Measurements from ENCODE around the gene KIF17.

Gene KIF17

GRCh38 chr1:20658166-20658915, 59.5 kb downstream of the KIF17 start:
- Histone ChIP-seq H3K27me3 (ENCODE audit: control insufficient read depth in 1 of 2, insufficient read depth in 2 of 2, low read length in 2 of 2) (no peaks in the 10 kb centered on the region), H3K4me3 (ENCODE audit: low read length in 2 of 2) (no peak overlapping the region), H3K9me3 (ENCODE audit: control insufficient read depth in 2 of 2, low read length in 2 of 2) (no peaks in the 10 kb centered on the region), H3K36me3 (ENCODE audit: control insufficient read depth in 2 of 2, insufficient read depth in 2 of 2, low read length in 2 of 2) (peaks cover 33 to 41% of the 10 kb centered on the region in 2 donors), H3K27ac (ENCODE audit: low read length) (no peak overlapping the region), H3K4me1 (ENCODE audit: control insufficient read depth, insufficient read depth, low read length) (peaks cover 17% of the 10 kb centered on the region), H3K9ac (ENCODE audit: low read length in 2 of 2) (no peak overlapping the region)

GRCh38 chr1:20657024-20657423, 60.8 kb downstream of the KIF17 start:
- H3K9me3 ChIP-seq (ENCODE audit: control insufficient read depth in 2 of 2, low read length in 2 of 2) = no peaks in the 10 kb centered on the region
- H3K9ac ChIP-seq (ENCODE audit: low read length in 2 of 2) = no peak overlapping the region
- H3K4me1 ChIP-seq (ENCODE audit: control insufficient read depth, insufficient read depth, low read length) = peaks cover 14% of the 10 kb centered on the region
- no peak overlapping the region for H3K27ac ChIP-seq (ENCODE audit: low read length)
- H3K27me3 ChIP-seq (ENCODE audit: control insufficient read depth in 1 of 2, insufficient read depth in 2 of 2, low read length in 2 of 2) = no peaks in the 10 kb centered on the region
- H3K36me3 ChIP-seq (ENCODE audit: control insufficient read depth in 2 of 2, insufficient read depth in 2 of 2, low read length in 2 of 2) = peaks cover 46 to 54% of the 10 kb centered on the region in 2 donors
- no peak overlapping the region for H3K4me3 ChIP-seq (ENCODE audit: low read length in 2 of 2)

- H3K4me1 ChIP-seq (ENCODE audit: control insufficient read depth, insufficient read depth, low read length) = peaks cover 4% of the 10 kb centered on the region
- H3K27me3 ChIP-seq (ENCODE audit: control insufficient read depth in 1 of 2, insufficient read depth in 2 of 2, low read length in 2 of 2) = no peaks in the 10 kb centered on the region
- peaks cover 64 to 74% of the 10 kb centered on the region in 2 donors for H3K36me3 ChIP-seq (ENCODE audit: control insufficient read depth in 2 of 2, insufficient read depth in 2 of 2, low read length in 2 of 2)
- H3K4me3 ChIP-seq (ENCODE audit: low read length in 2 of 2) = no peak overlapping the region
- no peaks in the 10 kb centered on the region for H3K9me3 ChIP-seq (ENCODE audit: control insufficient read depth in 2 of 2, low read length in 2 of 2)
- no peak overlapping the region for H3K27ac ChIP-seq (ENCODE audit: low read length)
- no peak overlapping the region for H3K9ac ChIP-seq (ENCODE audit: low read length in 2 of 2)
Observed at GRCh38 chr1:20654104-20654690, 63.6 kb downstream of the KIF17 start.

- H3K9me3 ChIP-seq (ENCODE audit: control insufficient read depth in 2 of 2, low read length in 2 of 2) = no peaks in the 10 kb centered on the region
- peaks cover 74 to 81% of the 10 kb centered on the region in 2 donors for H3K36me3 ChIP-seq (ENCODE audit: control insufficient read depth in 2 of 2, insufficient read depth in 2 of 2, low read length in 2 of 2)
- no peaks in the 10 kb centered on the region for H3K27me3 ChIP-seq (ENCODE audit: control insufficient read depth in 1 of 2, insufficient read depth in 2 of 2, low read length in 2 of 2)
- no peak overlapping the region for H3K27ac ChIP-seq (ENCODE audit: low read length)
- H3K4me3 ChIP-seq (ENCODE audit: low read length in 2 of 2) = no peak overlapping the region
- H3K4me1 ChIP-seq (ENCODE audit: control insufficient read depth, insufficient read depth, low read length) = peaks cover 2% of the 10 kb centered on the region
- H3K9ac ChIP-seq (ENCODE audit: low read length in 2 of 2) = no peak overlapping the region
Observed at GRCh38 chr1:20652300-20652699, 65.5 kb downstream of the KIF17 start.

- no peaks in the 10 kb centered on the region for H3K4me1 ChIP-seq (ENCODE audit: control insufficient read depth, insufficient read depth, low read length)
- no peak overlapping the region for H3K4me3 ChIP-seq (ENCODE audit: low read length in 2 of 2)
- no peaks in the 10 kb centered on the region for H3K27me3 ChIP-seq (ENCODE audit: control insufficient read depth in 1 of 2, insufficient read depth in 2 of 2, low read length in 2 of 2)
- no peak overlapping the region for H3K27ac ChIP-seq (ENCODE audit: low read length)
- H3K9me3 ChIP-seq (ENCODE audit: control insufficient read depth in 2 of 2, low read length in 2 of 2) = no peaks in the 10 kb centered on the region
- H3K36me3 ChIP-seq (ENCODE audit: control insufficient read depth in 2 of 2, insufficient read depth in 2 of 2, low read length in 2 of 2) = peaks cover 67 to 70% of the 10 kb centered on the region in 2 donors
- no peak overlapping the region for H3K9ac ChIP-seq (ENCODE audit: low read length in 2 of 2)
Observed at GRCh38 chr1:20648946-20649345, 68.9 kb downstream of the KIF17 start.

GRCh38 chr1:20648438-20648837, 69.4 kb downstream of the KIF17 start:
- Histone ChIP-seq H3K36me3 (ENCODE audit: control insufficient read depth in 2 of 2, insufficient read depth in 2 of 2, low read length in 2 of 2) (peaks cover 64 to 69% of the 10 kb centered on the region in 2 donors), H3K9ac (ENCODE audit: low read length in 2 of 2) (no peak overlapping the region), H3K27ac (ENCODE audit: low read length) (no peak overlapping the region), H3K4me1 (ENCODE audit: control insufficient read depth, insufficient read depth, low read length) (no peaks in the 10 kb centered on the region), H3K4me3 (ENCODE audit: low read length in 2 of 2) (no peak overlapping the region), H3K9me3 (ENCODE audit: control insufficient read depth in 2 of 2, low read length in 2 of 2) (no peaks in the 10 kb centered on the region), H3K27me3 (ENCODE audit: control insufficient read depth in 1 of 2, insufficient read depth in 2 of 2, low read length in 2 of 2) (no peaks in the 10 kb centered on the region)

- no peaks in the 10 kb centered on the region for H3K9me3 ChIP-seq (ENCODE audit: control insufficient read depth in 2 of 2, low read length in 2 of 2)
- H3K9ac ChIP-seq (ENCODE audit: low read length in 2 of 2) = no peak overlapping the region
- no peak overlapping the region for H3K4me3 ChIP-seq (ENCODE audit: low read length in 2 of 2)
- no peaks in the 10 kb centered on the region for H3K4me1 ChIP-seq (ENCODE audit: control insufficient read depth, insufficient read depth, low read length)
- H3K27me3 ChIP-seq (ENCODE audit: control insufficient read depth in 1 of 2, insufficient read depth in 2 of 2, low read length in 2 of 2) = no peaks in the 10 kb centered on the region
- H3K36me3 ChIP-seq (ENCODE audit: control insufficient read depth in 2 of 2, insufficient read depth in 2 of 2, low read length in 2 of 2) = peaks cover 61 to 71% of the 10 kb centered on the region in 2 donors
- H3K27ac ChIP-seq (ENCODE audit: low read length) = no peak overlapping the region
Observed at GRCh38 chr1:20645414-20645813, 72.4 kb downstream of the KIF17 start.

GRCh38 chr1:20644416-20644815, 73.4 kb downstream of the KIF17 start:
- Histone ChIP-seq H3K4me3 (ENCODE audit: low read length in 2 of 2) (no peak overlapping the region), H3K9ac (ENCODE audit: low read length in 2 of 2) (no peak overlapping the region), H3K36me3 (ENCODE audit: control insufficient read depth in 2 of 2, insufficient read depth in 2 of 2, low read length in 2 of 2) (peaks cover 55 to 71% of the 10 kb centered on the region in 2 donors), H3K27me3 (ENCODE audit: control insufficient read depth in 1 of 2, insufficient read depth in 2 of 2, low read length in 2 of 2) (no peaks in the 10 kb centered on the region), H3K4me1 (ENCODE audit: control insufficient read depth, insufficient read depth, low read length) (no peaks in the 10 kb centered on the region), H3K27ac (ENCODE audit: low read length) (no peak overlapping the region), H3K9me3 (ENCODE audit: control insufficient read depth in 2 of 2, low read length in 2 of 2) (no peaks in the 10 kb centered on the region)

GRCh38 chr1:20643080-20643479, 74.7 kb downstream of the KIF17 start:
- H3K27ac ChIP-seq (ENCODE audit: low read length) = no peak overlapping the region
- no peak overlapping the region for H3K4me3 ChIP-seq (ENCODE audit: low read length in 2 of 2)
- H3K36me3 ChIP-seq (ENCODE audit: control insufficient read depth in 2 of 2, insufficient read depth in 2 of 2, low read length in 2 of 2) = peaks cover 55 to 69% of the 10 kb centered on the region in 2 donors
- H3K9me3 ChIP-seq (ENCODE audit: control insufficient read depth in 2 of 2, low read length in 2 of 2) = no peaks in the 10 kb centered on the region
- no peaks in the 10 kb centered on the region for H3K4me1 ChIP-seq (ENCODE audit: control insufficient read depth, insufficient read depth, low read length)
- no peaks in the 10 kb centered on the region for H3K27me3 ChIP-seq (ENCODE audit: control insufficient read depth in 1 of 2, insufficient read depth in 2 of 2, low read length in 2 of 2)
- no peak overlapping the region for H3K9ac ChIP-seq (ENCODE audit: low read length in 2 of 2)

- Histone ChIP-seq H3K36me3 (ENCODE audit: control insufficient read depth in 2 of 2, insufficient read depth in 2 of 2, low read length in 2 of 2) (peaks cover 56 to 78% of the 10 kb centered on the region in 2 donors), H3K27me3 (ENCODE audit: control insufficient read depth in 1 of 2, insufficient read depth in 2 of 2, low read length in 2 of 2) (no peaks in the 10 kb centered on the region), H3K9me3 (ENCODE audit: control insufficient read depth in 2 of 2, low read length in 2 of 2) (no peaks in the 10 kb centered on the region), H3K4me3 (ENCODE audit: low read length in 2 of 2) (no peak overlapping the region), H3K9ac (ENCODE audit: low read length in 2 of 2) (no peak overlapping the region), H3K4me1 (ENCODE audit: control insufficient read depth, insufficient read depth, low read length) (no peaks in the 10 kb centered on the region), H3K27ac (ENCODE audit: low read length) (no peak overlapping the region)
Observed at GRCh38 chr1:20641975-20642374, 75.8 kb downstream of the KIF17 start.

- Histone ChIP-seq H3K9ac (ENCODE audit: low read length in 2 of 2) (no peak overlapping the region), H3K4me3 (ENCODE audit: low read length in 2 of 2) (no peak overlapping the region), H3K9me3 (ENCODE audit: control insufficient read depth in 2 of 2, low read length in 2 of 2) (no peaks in the 10 kb centered on the region), H3K27me3 (ENCODE audit: control insufficient read depth in 1 of 2, insufficient read depth in 2 of 2, low read length in 2 of 2) (no peaks in the 10 kb centered on the region), H3K4me1 (ENCODE audit: control insufficient read depth, insufficient read depth, low read length) (peaks cover 2% of the 10 kb centered on the region), H3K27ac (ENCODE audit: low read length) (no peak overlapping the region), H3K36me3 (ENCODE audit: control insufficient read depth in 2 of 2, insufficient read depth in 2 of 2, low read length in 2 of 2) (peaks cover 51 to 72% of the 10 kb centered on the region in 2 donors)
Observed at GRCh38 chr1:20640183-20640597, 77.6 kb downstream of the KIF17 start.
